HG02678 (cell line): ENCODE measurements around the gene ONECUT2.
"Not testable (repeated sequence)": the region's sequence is repeated elsewhere in the genome, so short reads cannot be mapped to it uniquely, and the experiment has no call there.

Experiments used
- ATAC-seq: cut with Tn5 transposase; IDR thresholded peaks from one replicate; pipeline ENCODE4 v1.9.1; 2021; ENCODE audit warnings: mild to moderate bottlenecking, moderate library complexity; ENCODE audit not compliant: unreplicated experiment

ONECUT2 gene

GRCh38 chr18:57445488-57446319 is 10.5 kb downstream of the ONECUT2 start:
- no peak for ATAC-seq

DNA sequence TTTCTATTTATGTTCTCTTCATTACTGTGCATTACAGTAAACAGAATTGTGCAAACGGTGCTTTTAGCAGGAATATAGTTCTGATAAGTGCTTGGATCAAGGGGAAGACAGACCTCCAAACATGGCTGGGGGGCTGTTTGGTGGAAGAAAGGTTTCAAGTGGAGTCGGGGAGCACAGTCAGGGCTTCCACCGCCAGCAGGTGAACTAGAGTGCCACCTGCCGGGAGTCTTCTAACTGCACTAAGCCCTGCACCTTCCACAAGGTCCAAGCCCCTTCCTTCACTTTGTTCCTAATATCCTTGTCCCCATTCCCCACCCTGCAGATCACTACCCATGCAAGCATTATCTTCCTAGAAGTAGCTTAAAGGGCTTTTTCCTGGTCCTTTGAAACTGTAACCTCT is 11.1 kb downstream of the ONECUT2 start:
- no peak for ATAC-seq

DNA sequence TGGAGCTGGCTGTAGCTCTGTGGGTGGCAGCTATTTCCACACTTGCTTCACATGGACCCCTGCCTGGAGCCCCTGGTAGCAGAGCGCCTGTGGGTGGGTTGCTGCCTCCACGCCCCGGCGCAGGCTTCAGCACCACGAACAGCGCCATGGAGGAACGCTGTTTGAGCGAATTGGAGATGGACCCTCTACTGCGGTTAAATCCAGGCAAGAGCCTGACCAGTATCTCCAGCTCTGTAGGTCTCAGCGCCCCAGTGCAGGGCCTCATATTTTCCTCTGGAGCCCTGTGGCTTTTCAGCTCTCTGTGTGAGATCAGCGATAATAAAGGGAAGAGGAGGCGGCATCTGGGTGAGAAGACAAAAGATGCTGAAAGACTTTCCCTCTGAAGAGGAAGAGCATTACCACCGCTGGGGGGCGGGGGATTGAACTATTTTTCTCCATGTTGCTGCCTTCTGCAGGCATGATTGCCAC is 12.0 kb downstream of the ONECUT2 start:
- no peak for ATAC-seq

DNA sequence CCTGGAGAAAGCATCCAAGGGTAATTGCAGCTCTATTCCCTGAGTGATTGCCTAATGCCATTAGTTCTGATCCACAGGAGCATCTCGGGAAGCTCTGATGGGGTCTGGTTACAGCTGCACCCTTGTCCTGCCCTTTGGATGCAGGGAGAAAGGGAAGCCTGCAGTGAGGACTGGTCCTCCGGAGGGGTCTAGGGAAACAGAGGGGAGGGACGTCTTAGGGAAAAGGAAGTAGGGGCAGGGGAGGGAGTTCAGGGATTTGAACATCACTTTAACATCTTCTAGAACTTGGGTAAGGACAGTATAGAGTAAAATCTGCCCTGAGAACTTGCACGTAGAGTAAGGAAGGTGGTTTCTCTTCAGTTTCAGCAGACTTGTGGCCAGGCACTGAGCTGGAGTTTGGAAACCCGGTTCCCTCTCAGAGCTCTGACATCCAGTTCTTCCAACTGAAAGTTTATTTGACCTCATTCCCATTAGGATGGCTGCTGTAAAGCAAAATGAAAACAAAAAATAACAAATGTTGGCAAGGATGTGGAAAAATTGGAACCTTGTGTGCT is 20.5 kb downstream of the ONECUT2 start:
- no peak for ATAC-seq

DNA sequence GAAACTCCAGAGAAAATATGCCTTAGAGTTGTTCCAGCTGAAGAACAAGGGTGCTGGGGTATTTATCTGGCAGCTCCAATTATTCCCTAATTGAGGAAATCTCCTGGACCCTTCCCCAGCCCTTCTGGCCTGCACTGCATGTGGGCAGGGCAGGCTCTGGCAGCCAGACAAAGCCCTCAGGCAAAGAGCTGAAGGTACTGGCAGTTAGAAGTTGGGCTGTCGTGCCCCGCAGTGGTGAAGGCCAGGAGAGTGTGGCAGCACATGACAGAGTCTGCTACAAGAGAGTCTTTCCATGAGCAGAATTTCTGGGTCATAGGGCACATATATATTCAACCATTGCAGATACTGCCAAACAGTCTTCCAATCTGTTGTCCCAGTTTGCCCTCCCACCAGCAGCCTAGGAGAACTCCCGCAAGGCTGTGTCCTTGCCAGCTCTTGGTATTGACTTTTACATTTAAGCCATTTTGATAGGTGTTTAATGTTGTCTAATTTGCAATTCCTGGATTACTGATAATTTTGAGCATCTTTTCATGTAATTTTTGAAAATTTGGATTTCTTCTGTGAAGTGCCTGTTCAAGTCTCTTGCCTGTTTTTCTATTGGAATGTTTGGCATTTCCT is 26.6 kb downstream of the ONECUT2 start:
- ATAC-seq, result no peak

- no peak for ATAC-seq
Observed at GRCh38 chr18:57466307-57466706, 31.1 kb downstream of the ONECUT2 start.

DNA sequence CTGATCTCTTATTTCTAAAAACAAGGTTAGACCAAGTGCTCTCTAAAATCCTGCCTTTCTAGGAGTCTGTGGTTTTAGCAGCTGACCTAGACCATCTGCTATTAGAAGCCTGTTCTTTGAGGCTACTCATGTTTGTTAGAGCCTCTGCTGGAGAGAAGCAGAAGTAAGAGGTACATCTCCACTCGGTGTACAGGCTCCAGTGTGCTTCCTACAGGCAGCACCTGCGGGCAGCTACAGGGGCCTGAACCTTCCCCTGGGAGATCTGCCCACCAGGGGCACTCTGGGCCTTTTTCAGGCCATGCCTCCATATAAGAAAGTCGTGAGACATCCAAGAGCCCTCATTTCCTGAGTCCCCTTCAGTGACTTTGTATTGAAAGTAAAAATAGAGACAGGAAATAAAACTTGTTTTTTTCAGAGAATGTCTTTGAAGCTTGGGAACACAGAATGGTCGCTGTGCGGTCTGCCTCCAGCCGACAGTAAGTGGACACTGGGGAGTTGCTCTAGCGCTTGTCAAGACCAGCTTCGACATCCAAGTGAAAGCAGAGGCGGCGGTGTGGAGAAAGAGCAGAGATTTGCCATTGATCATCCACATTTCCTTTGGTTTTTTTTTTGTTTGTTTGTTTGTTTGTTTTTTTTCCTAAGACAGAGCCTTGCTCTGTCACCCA is 31.7 kb downstream of the ONECUT2 start:
- no peak for ATAC-seq

GRCh38 chr18:57469884-57470283 is 34.7 kb downstream of the ONECUT2 start:
- ATAC-seq, result no peak

DNA sequence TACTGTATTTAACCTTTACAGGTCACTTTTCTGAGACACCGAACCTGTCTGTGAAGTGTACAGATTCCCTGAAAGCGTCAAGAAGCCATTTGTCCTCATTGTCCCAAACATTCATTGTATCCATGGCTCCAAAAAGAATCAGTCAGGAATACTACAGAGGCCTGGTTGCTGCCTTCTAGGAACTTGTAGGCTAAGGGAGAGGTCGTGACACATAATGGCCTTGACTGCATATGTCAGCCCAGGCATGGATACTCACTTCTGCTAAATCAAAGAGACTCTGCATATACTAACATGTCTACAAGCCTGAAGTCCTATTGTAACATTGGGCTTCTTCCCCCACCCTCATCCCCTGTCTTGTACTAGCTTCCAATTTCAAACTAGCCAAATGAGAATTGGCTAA is 40.2 kb downstream of the ONECUT2 start:
- no peak for ATAC-seq

- ATAC-seq, result no peak
Observed at GRCh38 chr18:57475903-57476302, 40.7 kb downstream of the ONECUT2 start.

- no peak for ATAC-seq
Observed at GRCh38 chr18:57480733-57481132, 45.6 kb downstream of the ONECUT2 start.

DNA sequence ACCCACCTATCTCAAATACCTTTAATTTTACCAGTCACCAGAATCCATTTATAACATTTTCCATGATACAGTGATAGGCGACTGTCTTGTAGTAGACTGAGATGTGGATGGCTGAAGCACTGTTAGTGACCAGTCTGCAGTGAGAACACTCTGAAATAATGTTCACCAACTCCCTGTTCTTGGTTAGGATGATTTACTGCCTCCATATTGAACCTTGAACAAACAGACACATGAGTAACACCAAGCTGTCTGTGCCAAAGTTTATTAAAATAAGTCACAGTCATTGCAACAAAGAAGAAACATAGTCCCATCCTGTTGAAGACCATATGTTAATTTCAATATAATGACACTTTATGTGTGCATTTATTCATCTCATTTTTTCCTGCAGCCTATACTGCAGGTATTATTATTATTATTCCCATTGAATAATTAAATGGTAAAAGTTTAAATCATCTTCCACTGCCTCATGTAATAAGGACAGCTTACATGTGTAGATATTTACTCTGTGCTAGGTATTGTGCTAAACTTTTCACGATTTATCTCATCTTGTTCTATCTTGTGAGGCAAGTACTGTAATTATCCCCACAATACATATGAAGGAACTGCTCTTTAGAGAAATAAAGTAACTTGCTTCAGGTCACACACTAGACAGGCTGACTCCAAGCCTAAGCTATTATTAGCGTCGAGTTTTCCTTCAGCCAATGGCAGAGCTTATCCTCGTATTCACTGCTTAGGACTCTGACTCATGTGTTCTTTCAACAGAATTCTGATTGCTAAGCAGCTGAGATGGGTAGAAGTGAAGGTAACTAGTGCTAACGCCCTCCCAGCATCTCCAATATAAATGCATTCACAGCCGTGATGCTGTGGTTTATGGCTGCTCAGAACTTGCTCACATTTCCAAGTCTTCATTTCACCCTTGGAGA is 62.5 kb downstream of the ONECUT2 start:
- ATAC-seq, result no peak

GRCh38 chr18:57498682-57499256 is 63.6 kb downstream of the ONECUT2 start:
- ATAC-seq, result no peak

- no peak for ATAC-seq
Observed at GRCh38 chr18:57502624-57503023, 67.5 kb downstream of the ONECUT2 start.

- ATAC-seq, result no peak
Observed at GRCh38 chr18:57505231-57505630, 70.1 kb downstream of the ONECUT2 start.

DNA sequence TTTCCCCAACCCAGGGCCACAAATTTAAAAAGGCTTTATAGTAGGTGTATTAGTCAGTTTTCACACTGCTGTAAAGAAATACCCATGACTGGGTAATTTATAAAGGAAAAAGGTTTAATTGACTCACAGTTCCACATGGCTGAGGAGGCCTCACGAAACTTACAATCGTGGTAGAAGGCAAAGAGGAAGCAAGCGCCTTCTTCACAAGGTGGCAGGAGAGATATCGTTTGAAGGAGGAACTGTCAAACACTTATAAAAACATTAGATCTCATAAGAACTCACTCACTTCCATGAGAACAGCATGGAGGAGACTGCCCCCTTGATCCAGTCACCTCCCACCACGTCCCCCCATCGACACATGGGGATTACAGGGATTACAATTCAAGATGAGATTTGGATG is 80.9 kb downstream of the ONECUT2 start:
- no peak for ATAC-seq

DNA sequence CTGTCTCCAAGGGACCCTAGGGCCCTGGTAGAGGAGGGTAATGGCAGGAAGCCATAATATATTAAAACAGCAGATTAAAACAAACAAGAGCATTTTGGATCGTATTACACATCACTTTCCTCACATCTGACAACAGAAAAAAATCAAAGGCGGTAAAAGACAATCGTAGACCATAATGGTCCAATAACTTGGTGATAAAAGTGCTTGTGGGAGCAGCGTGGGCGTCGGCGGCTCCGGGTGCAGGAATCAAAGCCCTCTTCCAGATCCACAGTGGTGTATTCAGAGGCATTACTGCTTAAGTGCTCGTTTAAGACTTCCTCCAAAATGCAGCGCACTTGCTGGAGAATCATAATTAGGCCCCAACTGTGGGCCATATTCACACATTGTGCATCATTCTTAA is 83.4 kb downstream of the ONECUT2 start:
- ATAC-seq, result no peak

- no peak for ATAC-seq
Observed at GRCh38 chr18:57519668-57520424, 84.7 kb downstream of the ONECUT2 start.

DNA sequence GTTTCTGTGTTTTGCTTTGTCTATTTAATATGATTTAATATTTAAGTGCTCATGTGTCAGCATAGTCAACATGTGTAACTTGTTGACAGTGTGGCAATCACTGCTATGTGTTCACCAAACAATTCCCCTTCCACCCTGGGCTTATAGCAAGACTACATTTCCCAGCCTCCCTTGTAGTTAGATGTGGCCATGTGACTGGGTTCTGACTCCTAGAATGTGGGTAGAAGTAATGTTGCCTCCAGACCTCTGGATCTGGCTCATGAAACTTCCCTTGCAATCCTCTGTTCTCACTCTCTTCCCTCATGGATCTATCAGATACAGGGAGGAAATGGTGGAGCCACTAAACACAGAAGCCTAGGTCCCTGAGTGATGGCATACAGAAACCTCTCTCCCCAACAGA is 87.2 kb downstream of the ONECUT2 start:
- ATAC-seq, result not testable (repeated sequence)
